Gastrocnemius medialis (tissue), 4 donors: ENCODE results near the gene SLC26A8. TPM values are rescaled to one million over a fixed set of nuclear protein-coding genes. Genes with fewer than 3 reads are reported as not detected.

Source experiments
- ATAC-seq, 2 donors: fragments of 150-250 bp; one replicate each; pipeline ENCODE4 v1.9.1; 2016
- DNase-seq, 2 donors: peaks; one replicate each; pipeline ENCODE4 v3.0.0-alpha.2; 2019
- H3K27ac ChIP-seq, 4 donors: fragments of 200-600 bp; sonication (generic); 1 replicate in 1 of 4; 2 replicates in 3 of 4; pipeline ENCODE4 v1.5.1; 2016 to 2018; ENCODE audit warnings: mild to moderate bottlenecking in 2 of 4, moderate library complexity in 1 of 4
- H3K27me3 ChIP-seq, 3 donors: fragments of 200-600 bp; sonication (generic) in 2 of 3; 1 replicate in 1 of 3; 2 replicates in 2 of 3; pipeline versions ENCODE4 v1.5.1 to v1.6.0; 2016 to 2019; ENCODE audit warnings: mild to moderate bottlenecking in 1 of 3, moderate library complexity in 1 of 3
- H3K36me3 ChIP-seq, 2 donors: fragments of 200-600 bp; sonication (generic) in 1 of 2; one replicate each; pipeline ENCODE4 v1.5.1; 2017 to 2018
- H3K4me1 ChIP-seq, 2 donors: fragments of 200-600 bp; sonication (generic) in 1 of 2; one replicate each; pipeline ENCODE4 v1.5.1; 2016 to 2017; ENCODE audit warnings: mild to moderate bottlenecking in 2 of 2
- H3K4me3 ChIP-seq, 4 donors: fragments of 200-600 bp; sonication (generic) in 3 of 4; 1 replicate in 1 of 4; 2 replicates in 3 of 4; pipeline ENCODE4 v1.5.1; 2016 to 2019; ENCODE audit warnings: mild to moderate bottlenecking in 2 of 4
- H3K9me3 ChIP-seq, 3 donors: fragments of 200-600 bp; sonication (generic) in 2 of 3; 1 replicate in 1 of 3; 2 replicates in 2 of 3; pipeline ENCODE4 v1.5.1; 2016 to 2019
- POLR2A ChIP-seq, 2 donors: fragments of 450-650 bp; IDR thresholded peaks; one replicate each; pipeline ENCODE4 v1.6.1; 2017; ENCODE audit warnings: antibody characterized with exemption in 2 of 2, mild to moderate bottlenecking in 2 of 2, moderate library complexity in 2 of 2
- in situ Hi-C, 4 donors: fragments of 200-750 bp; cut with MboI; loops; one replicate each; pipeline versions ENCODE4 v1.15.0 to v1.8.0; 2017; ENCODE audit warnings: low sequenced_read_pairs in 4 of 4
- intact Hi-C: fragments of 100-400 bp; cut with DNase I; formaldehyde crosslinking; loops from one replicate; pipeline ENCODE4 v1.15.1; 2023; ENCODE audit warnings: low total_unique reads
- total RNA-seq, 4 donors: library from RNA; depleted of rRNA; stranded (reverse); fragments of >200 nt; gene quantifications; one replicate each; pipeline versions ENCODE4 v1.1.0 to v1.2.3, GENCODE V29; 2016
- TF ChIP-seq, protein P1 (sequence below), 5 experiments: fragments of 450-650 bp in 3 of 5; fragments of 200-600 bp in 2 of 5; sonication (generic) in 2 of 5; IDR thresholded peaks in 4 of 5; conservative IDR thresholded peaks in 1 of 5; 1 replicate in 4 of 5; 2 replicates in 1 of 5; pipeline ENCODE4 v1.5.1; 2016 to 2019; ENCODE audit warnings: antibody characterized with exemption in 5 of 5, mild to moderate bottlenecking in 3 of 5, moderate library complexity in 3 of 5

SLC26A8 gene
- total RNA-seq, 4 donors from 2014 or later = 0.11 TPM; not detected in 3

DNA sequence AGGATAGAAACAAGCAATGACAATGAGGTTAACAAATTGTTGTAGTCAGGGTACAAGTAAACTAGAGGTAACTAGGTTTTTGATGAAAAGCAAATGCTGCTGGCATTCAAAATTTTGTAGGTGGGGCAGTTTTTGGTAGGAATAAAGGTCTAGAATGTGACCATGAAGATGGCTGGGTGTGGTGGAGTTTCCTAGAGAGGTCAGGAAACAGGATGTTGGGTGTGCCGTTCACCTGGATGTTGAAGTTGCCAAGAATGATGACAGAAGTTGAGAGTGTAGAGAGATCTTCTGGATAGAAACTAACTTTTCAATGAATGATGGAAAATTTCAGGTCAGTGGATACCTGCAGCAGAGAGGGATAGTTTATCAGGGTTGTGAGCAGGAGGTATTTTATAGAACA, 25.9 kb upstream of the SLC26A8 start:
- peaks cover 21 to 30% of the 10 kb centered on the region in 2 donors for H3K4me1 ChIP-seq
- ATAC-seq = no peak
- H3K27ac ChIP-seq = peak overlapping the region in 1 of 4 donors; percentile 29
- in situ Hi-C loops (no loop called here), intact Hi-C loops (no loop called here)
- TF ChIP-seq POLR2A (IDR thresholded peaks at IDR 0.05) = no peak
- TF ChIP-seq, protein P1, sequence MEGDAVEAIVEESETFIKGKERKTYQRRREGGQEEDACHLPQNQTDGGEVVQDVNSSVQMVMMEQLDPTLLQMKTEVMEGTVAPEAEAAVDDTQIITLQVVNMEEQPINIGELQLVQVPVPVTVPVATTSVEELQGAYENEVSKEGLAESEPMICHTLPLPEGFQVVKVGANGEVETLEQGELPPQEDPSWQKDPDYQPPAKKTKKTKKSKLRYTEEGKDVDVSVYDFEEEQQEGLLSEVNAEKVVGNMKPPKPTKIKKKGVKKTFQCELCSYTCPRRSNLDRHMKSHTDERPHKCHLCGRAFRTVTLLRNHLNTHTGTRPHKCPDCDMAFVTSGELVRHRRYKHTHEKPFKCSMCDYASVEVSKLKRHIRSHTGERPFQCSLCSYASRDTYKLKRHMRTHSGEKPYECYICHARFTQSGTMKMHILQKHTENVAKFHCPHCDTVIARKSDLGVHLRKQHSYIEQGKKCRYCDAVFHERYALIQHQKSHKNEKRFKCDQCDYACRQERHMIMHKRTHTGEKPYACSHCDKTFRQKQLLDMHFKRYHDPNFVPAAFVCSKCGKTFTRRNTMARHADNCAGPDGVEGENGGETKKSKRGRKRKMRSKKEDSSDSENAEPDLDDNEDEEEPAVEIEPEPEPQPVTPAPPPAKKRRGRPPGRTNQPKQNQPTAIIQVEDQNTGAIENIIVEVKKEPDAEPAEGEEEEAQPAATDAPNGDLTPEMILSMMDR (IDR thresholded peaks at IDR 0.05 in 4 of 5, conservative IDR thresholded peaks at IDR 0.05 in 1 of 5) = no peak
- no peak for DNase-seq
- no peaks in the 10 kb centered on the region for H3K27me3 ChIP-seq
- H3K9me3 ChIP-seq = no peaks in the 10 kb centered on the region
- peaks cover 0 to 6% of the 10 kb centered on the region in 2 donors for H3K36me3 ChIP-seq
- H3K4me3 ChIP-seq = no peak overlapping the region

DNA sequence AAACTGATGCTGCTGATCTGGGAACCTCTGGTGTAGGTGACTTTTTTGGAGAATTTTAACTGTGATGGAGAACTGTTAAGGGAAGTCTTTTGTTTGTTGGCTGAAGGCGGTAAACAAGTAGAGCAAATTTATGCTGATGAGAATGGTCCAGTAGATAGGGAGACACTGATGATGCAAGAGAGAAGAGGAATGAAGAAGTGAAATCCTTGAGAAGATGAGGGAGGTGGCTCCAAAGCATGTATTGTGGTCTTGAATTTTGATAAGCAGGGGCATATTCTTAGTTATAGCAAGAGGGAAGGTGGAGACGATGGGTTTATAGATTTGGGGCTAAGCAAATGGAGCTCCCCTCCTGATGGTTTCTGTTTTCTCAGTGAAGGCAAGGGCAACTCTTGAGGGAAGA, 25.1 kb upstream of the SLC26A8 start:
- intact Hi-C loops (no loop called here), in situ Hi-C loops (no loop called here)
- Histone ChIP-seq H3K9me3 (no peaks in the 10 kb centered on the region), H3K27me3 (no peaks in the 10 kb centered on the region), H3K36me3 (peaks cover 0 to 6% of the 10 kb centered on the region in 2 donors), H3K4me3 (no peak overlapping the region), H3K27ac (no peak overlapping the region), H3K4me1 (peaks cover 21 to 23% of the 10 kb centered on the region in 2 donors)
- DNase-seq (no peak), ATAC-seq (no peak)
- TF ChIP-seq POLR2A (IDR thresholded peaks at IDR 0.05) = no peak
- TF ChIP-seq, protein P1 (IDR thresholded peaks at IDR 0.05 in 4 of 5, conservative IDR thresholded peaks at IDR 0.05 in 1 of 5) = no peak

GRCh38 chr6:36042618-36043260, 18.3 kb upstream of the SLC26A8 start:
- no peak overlapping the region for H3K27ac ChIP-seq
- DNase-seq (no peak), ATAC-seq (no peak)
- in situ Hi-C loops (no loop called here), intact Hi-C loops (no loop called here)
- peaks cover 37 to 38% of the 10 kb centered on the region in 2 donors for H3K4me1 ChIP-seq
- no peaks in the 10 kb centered on the region for H3K36me3 ChIP-seq
- no peaks in the 10 kb centered on the region for H3K27me3 ChIP-seq
- H3K9me3 ChIP-seq = no peaks in the 10 kb centered on the region
- TF ChIP-seq, protein P1 (IDR thresholded peaks at IDR 0.05 in 4 of 5, conservative IDR thresholded peaks at IDR 0.05 in 1 of 5) = no peak
- no peak for TF ChIP-seq POLR2A (IDR thresholded peaks at IDR 0.05)
- H3K4me3 ChIP-seq = no peak overlapping the region

DNA sequence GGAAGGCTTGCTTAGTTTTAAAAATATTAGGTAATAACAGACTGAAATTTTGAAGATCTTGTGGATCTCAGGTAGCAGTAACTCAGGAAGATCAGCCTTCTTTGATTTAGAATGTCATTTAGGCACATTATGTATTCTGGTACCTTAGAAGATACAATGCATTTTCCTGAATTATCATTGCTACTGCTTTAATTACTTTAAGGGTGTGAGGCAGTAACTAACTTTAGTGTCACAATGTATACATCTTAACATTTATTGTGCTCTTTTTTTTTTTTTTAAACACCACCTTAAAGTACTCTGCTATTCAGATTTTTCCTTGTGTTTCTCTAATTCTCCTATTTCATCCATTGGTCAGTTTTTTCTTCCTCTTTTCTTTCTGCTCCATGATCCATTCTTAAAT, 16.5 kb upstream of the SLC26A8 start:
- in situ Hi-C loops (no loop called here), intact Hi-C loops (no loop called here)
- Histone ChIP-seq H3K27me3 (no peaks in the 10 kb centered on the region), H3K9me3 (no peaks in the 10 kb centered on the region), H3K36me3 (no peaks in the 10 kb centered on the region), H3K27ac (no peak overlapping the region), H3K4me3 (no peak overlapping the region), H3K4me1 (peaks cover 38 to 48% of the 10 kb centered on the region in 2 donors)
- DNase-seq (no peak), ATAC-seq (no peak)
- no peak for TF ChIP-seq POLR2A (IDR thresholded peaks at IDR 0.05)
- TF ChIP-seq, protein P1 (IDR thresholded peaks at IDR 0.05 in 4 of 5, conservative IDR thresholded peaks at IDR 0.05 in 1 of 5) = no peak

DNA sequence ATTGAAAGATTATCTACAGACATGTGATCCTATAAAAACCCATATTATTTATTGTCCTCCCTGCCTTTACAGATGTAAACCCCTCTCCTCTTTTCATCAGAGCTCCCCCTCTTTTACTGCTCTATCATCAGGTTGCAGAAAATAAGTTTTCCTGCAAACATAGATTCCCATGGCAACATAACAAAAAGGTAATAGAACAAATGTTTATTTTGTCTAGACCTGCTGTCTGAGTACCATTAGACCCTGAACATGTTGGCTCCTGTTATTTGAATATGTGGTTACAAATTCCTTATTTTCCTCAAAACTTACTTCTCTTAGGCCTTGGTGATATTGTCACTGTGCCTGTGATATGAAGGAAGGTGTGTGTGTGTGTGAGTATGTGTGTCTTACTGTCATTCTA, 14.7 kb upstream of the SLC26A8 start:
- Histone ChIP-seq H3K36me3 (no peaks in the 10 kb centered on the region), H3K4me1 (peaks cover 43 to 64% of the 10 kb centered on the region in 2 donors), H3K4me3 (no peak overlapping the region), H3K9me3 (no peaks in the 10 kb centered on the region), H3K27ac (no peak overlapping the region), H3K27me3 (no peaks in the 10 kb centered on the region)
- DNase-seq (no peak), ATAC-seq (no peak)
- in situ Hi-C loops = no loop called here
- no peak for TF ChIP-seq POLR2A (IDR thresholded peaks at IDR 0.05)
- TF ChIP-seq, protein P1 (IDR thresholded peaks at IDR 0.05 in 4 of 5, conservative IDR thresholded peaks at IDR 0.05 in 1 of 5) = no peak
- intact Hi-C loops = no loop called here
